DMS153 treated with DMSO at 0.1 percent for 48 hours (cell line): ENCODE measurements around the gene CHCHD6.

Source experiments
- DNase-seq: peaks from one replicate; lab custom pipeline; 2025; ENCODE audit not compliant: unreplicated experiment; lab: John Stamatoyannopoulos, UW

Gene CHCHD6

DNA sequence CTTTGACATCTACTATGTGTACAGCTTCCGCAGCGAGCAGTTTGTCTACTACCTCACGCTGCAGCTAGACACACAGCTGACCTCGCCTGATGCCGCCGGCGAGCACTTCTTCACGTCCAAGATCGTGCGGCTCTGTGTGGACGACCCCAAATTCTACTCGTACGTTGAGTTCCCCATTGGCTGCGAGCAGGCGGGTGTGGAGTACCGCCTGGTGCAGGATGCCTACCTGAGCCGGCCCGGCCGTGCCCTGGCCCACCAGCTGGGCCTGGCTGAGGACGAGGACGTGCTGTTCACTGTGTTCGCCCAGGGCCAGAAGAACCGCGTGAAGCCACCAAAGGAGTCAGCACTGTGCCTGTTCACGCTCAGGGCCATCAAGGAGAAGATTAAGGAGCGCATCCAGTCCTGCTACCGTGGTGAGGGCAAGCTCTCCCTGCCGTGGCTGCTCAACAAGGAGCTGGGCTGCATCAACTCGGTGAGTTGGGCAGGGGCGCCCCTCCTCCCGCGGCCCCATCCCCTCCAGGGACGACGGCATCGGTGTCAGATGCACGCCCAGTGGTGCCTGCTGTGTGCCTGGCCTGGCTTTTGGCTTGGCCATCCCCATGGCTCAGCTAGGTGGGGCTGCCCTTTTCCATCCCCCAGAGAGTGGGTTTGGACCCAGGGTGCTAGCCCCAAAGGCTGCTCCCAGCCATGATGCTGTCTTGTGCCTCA is 285.4 kb downstream of the CHCHD6 start:
- no peak for DNase-seq

DNA sequence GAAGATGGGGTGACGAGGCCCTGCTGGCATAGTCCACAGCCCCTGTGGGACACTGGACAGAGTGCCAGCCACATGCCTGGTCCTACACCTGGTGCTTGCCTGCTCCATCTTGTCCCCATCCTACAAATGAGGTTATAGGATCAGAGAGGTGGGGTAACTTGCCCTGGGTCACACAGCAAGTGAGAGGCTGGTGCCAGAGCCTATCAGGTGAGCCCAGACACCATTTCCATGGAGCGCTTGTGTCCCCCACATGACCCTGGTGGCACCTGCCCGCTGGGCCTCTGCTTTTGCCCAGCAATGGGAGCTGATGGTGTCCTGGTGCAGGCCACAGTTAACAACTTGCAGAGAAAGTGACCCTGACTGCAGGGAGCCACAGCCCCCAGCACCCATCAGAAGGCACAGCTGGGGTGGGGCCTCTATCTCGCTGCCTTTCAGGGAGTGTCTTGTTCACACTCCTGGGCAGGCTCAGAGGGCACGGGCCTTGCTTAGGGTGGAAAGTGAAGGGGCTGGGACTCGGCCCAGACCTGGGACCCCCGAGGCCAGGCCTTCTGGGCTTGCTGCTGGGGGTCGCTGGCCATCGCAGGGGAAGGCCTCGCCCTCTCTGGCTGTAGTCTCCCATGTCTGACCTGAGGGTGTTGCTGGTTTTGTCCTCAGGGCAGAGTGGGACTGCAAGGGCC is 286.1 kb downstream of the CHCHD6 start:
- no peak for DNase-seq

DNA sequence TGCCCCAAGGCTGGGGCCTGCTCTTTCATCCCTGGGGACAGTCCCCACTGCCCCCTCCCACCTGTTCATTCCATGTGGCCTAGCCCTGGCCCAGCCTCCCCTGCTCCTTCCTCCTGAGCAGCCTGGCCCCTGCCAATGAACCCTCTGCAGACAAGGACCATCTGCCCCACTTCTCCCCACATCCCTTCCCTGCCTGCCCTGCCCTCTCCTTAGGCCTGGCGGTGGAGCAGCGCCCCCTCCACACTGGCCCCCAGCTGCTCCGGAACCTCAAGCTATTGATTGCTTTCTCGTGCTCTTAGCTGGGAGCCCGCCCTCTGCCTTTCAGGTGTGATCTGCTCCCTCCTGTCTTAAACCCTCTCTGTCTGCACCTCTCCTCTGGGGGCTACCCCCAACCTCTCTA is 286.9 kb downstream of the CHCHD6 start:
- no peak for DNase-seq

DNA sequence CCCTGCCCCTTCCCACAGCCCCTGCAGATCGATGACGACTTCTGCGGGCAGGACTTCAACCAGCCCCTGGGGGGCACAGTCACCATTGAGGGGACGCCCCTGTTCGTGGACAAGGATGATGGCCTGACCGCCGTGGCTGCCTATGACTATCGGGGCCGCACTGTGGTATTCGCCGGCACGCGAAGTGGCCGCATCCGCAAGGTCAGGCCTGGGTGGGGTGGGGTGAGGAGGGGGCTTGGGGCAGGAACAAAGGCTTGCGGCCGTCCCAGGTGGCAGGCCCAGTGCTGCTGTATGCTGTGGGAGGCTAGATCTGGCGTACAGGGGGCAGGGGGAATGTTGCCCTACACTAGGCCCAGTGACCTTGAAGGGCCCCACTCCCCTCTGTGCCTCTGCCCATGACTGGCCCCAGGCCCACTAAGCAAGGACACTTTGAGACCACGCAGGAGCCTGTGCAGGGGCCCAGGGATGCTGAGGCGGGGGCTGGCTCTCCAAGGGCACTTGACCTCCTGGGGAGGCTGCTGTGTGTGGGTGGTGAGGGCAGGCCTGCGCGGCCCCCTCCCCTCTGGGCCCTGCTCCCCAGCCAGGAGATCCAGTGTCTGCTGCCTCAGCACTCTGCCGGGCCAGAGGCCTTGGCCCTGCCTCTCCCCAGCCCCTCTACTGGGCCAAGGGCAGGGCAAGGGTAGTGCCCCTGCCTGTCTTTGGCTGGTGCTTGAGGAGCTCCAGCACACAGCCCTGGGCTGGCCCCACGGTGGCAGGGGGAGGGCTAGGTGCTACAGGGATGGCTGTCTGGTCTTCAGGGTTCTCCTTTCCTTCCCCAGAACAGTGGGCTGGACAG is 287.5 kb downstream of the CHCHD6 start:
- DNase-seq, result no peak

DNA sequence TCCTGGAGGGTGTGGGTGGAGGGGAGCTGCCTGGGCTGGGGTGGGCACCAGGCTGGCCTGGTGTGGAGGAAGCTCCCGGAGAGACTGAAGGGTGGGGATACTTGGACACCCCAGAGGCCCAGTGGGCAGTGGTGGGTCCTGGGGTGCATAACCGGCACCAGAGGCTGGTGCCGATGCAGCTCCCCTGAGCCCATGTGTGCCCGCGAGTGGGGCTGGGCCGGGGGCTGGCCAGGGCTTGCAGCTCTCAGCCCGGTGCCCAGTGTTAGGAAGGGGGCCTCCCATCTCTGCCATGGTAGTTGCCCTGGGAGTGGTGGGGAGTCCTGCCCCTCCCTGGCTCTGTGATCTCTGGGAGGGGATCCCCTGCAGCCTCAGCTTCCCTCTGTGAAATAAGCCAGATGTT is 288.2 kb downstream of the CHCHD6 start:
- no peak for DNase-seq

DNA sequence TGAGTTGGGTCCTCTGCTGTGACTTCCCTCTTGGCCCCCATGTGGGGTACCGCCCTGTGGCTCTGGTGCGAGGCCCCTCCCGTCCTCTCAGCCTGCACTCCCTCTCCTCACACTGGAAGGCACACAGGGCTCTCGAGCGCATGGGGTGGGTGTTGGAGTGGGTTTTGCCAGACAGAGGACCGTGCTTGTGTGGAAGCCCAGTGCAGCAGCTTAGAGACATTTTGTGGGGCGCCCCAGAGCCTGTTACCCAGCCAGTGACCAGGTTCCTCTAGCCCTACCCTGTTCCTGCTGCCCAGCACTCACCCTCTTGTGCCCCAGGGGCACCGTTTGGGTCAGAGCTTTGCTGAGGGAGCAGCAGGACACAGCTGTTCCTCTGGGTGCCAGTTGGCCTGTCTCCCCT is 288.7 kb downstream of the CHCHD6 start:
- no peak for DNase-seq

DNA sequence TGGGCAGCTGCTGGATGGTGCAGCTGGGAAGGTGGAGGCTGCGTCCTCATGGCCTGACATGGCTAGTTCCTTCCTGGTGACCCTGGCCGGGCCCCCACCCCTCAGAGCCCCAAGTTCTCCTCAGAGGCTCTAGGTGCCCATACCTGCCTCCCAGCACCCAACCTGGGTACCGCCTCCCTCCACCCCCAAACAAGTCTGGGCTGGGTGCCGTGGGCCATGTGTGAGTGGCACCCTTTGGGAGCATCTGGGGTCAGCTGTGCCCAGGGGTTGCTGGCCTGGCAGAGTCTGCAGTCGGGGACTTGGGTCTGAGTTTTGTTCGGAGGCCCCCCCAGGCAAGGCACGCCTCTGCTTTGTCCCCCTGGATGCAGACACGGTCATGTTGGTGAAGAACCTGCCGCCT is 289.4 kb downstream of the CHCHD6 start:
- no peak for DNase-seq

DNA sequence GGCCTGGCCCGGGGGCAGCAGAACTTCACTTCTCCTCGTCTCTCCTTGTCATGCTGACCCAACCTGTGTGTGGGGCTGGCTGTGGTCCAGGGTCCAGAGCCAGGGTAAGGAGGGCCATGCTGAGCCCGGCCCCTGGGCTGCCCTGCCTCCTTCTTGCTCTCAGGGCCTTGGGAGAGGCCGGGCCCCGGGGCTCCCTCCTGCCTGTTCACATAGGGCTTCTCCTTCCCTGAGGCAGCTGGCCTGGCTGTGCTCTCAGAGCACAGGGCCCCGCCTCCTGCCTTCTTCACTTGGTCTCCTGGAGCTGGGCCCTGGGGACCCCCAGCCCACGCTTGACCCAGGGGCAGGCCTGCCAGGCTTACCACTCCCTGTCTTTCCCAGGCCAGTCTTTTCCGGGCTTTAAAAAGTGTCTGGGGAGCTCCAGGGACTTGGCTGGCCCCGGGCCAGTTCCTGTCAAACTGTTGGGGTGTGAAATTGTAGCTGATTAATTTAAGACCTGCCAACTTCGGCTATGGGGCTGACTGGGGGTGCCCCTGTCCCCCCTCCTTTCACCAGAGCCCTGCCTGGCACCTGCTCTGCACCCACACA is 290.7 kb downstream of the CHCHD6 start:
- DNase-seq, result no peak

DNA sequence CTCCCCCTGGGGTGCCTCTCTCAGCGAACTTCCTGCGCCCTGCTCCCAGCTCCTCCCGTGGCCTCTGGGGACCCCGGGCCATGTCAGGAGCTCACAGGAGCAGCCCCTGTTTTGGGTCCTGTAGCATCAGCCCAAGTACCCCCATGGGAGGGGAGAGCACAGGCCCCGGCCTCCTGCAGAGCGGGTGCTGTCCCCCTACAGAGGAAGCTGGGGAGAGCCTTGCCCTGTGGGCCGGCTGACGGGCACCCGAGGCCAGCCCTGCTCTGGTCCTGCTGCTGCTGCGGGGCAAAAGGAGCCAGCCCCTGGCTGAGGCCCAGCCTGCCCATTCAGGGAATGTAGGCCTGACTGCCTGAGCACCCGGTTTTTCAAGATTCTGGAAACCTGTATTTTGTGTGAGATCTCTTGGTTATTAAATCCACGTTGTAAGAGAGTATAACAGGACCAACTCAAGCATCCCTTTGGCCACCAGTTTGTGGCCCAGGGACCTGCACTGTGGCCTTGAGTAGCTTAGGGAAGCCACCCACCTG is 291.3 kb downstream of the CHCHD6 start:
- no peak for DNase-seq

DNA sequence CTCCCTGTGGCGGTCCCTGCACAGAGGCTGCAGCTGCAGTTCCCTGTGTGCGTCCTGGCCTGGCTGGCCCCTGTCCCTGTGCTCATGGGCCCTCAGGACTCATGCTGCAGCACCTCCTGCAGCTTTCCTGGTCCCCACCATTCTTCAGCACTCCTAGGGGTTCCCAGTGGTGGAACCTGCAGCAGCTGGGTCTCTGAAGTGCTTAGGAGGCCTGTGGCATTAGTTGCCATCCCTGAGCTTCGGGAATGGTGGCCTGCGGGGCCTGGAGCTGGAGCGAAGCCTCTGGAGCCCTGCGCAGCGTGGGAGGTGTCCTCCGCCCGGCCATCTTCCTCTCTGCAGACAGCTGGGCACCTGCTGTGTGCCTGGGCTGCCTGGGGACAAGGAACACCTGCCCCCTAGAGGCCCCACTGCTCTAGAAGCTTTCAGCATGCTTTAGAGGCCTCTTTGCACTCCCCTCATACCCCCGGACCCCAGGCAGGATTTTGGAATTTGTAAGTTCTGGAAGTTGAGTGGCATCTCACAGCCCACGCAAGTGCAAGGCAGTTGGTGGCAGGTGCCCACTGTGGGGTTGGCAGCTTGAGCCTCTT is 292.0 kb downstream of the CHCHD6 start:
- no peak for DNase-seq

DNA sequence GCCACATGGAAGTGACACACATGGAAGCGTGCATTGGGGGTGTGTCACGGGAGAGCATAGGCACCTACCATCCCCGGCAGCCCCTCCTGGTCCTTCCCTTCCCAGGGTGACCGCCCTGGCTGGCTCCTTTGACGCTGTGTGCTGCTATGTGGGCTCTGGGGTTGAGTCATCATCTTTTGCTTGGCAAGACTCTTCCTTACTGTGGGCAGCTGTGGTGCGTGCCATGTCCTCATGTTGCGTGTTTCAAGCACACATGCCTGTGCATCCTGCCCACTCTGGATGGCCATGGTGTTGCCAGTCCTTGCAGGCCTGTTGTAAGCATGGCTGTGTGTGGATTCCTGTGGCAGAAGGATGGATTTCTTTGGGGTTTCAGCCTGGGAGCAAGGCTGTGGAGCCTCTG is 292.9 kb downstream of the CHCHD6 start:
- DNase-seq, result no peak

DNA sequence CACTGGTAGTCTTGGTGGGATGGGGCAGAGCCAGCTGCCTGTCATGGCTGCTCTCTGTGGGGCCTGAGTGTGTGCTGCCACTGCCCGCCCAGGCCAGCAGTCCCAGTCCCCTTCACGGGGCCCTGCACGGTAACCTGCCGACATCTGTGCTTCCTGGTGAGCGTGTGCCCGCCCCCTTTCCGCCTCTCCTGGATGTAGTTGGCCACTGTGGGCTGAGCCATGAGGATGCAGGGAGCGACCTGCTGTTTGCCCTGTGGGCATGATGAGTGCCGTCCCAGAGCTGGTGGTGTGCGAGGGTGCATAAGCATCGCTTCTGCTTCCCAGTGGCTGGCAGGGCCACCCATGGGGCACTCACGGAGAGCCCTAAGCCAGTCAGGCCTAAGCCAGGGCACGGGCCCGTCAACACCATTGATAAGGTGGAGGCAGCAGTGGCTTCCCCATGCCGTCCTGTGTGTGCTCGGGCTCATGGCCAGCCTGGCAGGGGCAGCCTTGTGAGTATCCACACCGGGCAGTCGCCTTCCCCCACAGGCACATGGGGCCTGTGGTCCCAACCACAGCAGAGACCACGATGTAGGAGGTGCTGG is 293.5 kb downstream of the CHCHD6 start:
- DNase-seq, result no peak

DNA sequence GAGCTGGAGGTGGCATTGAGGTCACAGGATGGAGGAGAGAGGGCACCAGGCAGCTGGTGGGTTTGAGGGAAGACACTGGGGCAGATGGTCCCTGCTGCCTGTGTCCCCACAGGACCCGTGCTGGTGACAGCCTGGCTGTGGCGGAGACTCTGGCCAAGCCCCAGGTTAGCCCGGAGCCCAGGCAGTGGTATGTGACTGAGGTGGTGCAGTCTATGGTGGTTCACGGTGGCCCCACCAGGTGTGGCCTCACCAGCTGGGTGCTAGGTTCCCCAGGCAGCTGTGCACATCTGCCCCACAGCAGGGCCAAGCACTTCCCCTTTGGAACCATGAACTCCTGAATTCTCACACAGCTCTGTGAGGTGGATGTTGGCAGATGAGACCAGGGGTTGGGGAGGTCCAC is 294.3 kb downstream of the CHCHD6 start:
- no peak for DNase-seq

DNA sequence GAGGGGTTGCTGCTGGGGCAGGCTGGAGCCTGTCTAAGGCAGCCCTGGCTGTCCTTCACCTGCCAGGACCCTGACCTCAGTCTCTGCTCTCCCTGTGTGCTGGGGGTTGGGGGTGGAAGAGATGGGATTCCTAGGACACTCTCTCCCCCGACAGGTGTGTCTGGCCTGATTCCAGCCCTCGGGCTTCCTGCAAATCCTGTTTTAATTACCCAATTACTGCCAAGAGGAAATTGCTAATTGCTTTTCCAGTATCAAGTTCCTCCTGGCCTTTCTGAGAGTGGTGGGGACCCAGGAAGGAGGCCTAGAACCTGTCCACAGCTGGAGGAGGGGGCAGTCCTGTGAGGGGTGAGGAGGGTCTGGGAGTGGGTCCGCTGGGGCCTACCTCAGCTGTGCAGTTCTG is 294.7 kb downstream of the CHCHD6 start:
- no peak for DNase-seq

DNA sequence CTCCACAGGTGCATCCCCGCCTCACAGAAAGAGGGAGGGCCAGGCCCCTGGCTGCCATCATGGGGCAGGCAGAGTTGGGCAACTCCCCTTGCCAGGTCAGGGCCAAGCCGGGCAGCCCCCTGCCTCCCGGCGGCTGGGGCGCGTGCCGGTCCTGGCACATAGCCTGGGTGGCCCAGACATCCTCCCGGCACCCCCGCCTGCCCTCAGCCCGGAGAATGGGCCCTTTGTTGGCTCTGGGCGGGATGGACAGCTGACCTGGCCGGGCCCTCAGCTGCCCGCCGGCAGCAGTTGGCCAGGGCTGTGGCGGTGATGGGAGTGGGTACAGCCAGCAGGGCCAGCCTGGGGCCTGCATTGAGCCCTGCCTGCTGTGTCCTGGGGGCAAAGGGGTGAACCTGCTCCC is 295.3 kb downstream of the CHCHD6 start:
- no peak for DNase-seq

DNA sequence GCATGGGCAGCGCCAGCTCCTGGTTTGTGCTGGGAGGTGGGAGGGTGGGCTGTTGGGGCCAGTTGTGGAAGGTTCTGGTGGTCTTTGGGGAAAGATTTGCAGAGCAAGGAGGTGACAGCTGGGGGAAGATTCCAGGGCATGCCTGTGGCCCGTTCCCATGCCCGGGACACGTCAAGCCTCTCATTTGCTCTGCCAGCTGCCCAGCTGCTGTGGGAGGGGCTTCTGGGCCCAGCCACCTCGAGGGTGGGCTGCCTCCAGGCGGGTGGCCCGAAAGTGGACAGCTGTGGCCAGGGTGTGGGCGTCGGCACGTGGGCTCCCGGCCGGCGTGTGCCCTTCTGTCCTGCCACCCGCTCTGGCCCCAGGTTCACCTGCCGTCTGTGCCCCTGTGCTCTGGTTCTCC is 296.1 kb downstream of the CHCHD6 start:
- DNase-seq, result no peak

DNA sequence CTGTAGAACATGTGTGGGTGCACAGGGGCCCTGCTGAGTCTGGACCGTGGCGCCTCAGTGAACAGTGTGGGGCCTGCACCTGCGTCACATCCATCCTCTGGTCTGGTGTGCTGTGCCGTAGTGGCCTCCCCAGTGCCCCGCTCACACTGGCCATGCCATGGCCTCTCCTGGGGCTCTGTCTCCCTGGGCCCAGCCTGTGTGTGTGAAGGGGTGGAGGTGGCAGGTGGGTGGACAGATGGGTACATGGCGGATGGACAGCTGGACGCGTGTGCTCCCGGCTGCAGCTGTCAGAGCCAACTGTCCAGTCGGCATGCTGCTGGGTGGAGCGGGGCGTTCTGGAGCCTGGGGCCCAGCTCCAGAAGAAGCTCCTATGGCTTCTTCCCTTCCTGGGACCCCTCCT is 296.7 kb downstream of the CHCHD6 start:
- no peak for DNase-seq

DNA sequence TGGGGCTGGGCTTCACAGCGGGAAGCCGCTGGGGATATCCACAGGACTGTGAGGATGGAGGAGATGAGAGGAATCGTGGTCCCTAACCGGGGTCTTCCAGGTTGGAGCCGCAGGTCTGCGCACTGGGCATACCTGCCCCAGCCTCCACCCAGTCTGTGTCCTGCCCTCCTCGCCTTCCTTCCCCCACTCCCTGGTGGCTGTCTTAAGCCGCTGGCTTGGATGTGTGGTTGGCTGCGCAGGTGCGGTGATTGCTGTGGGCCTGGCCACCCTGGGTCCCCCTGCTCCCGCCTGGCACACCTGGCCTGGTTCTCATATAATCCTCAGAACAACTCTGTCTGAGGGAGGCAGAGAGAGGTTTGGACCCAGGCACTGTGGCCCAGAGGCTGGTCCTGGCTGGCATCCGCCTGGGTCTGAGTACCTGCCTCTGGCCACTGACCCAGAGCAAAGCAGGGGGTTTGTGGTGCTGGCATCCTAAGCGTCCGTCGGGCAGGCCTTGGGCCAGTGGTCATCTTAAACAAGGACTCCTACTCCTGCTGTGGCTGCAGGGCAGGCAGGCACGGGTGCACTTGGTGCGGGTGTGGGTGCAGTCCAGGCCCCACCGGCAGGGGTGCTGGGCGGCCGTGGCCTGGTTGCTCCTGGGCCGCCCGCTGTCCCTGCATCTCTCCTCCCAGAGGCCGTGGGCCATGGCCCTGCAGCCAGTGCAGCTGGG is 297.6 kb downstream of the CHCHD6 start:
- DNase-seq, result no peak

DNA sequence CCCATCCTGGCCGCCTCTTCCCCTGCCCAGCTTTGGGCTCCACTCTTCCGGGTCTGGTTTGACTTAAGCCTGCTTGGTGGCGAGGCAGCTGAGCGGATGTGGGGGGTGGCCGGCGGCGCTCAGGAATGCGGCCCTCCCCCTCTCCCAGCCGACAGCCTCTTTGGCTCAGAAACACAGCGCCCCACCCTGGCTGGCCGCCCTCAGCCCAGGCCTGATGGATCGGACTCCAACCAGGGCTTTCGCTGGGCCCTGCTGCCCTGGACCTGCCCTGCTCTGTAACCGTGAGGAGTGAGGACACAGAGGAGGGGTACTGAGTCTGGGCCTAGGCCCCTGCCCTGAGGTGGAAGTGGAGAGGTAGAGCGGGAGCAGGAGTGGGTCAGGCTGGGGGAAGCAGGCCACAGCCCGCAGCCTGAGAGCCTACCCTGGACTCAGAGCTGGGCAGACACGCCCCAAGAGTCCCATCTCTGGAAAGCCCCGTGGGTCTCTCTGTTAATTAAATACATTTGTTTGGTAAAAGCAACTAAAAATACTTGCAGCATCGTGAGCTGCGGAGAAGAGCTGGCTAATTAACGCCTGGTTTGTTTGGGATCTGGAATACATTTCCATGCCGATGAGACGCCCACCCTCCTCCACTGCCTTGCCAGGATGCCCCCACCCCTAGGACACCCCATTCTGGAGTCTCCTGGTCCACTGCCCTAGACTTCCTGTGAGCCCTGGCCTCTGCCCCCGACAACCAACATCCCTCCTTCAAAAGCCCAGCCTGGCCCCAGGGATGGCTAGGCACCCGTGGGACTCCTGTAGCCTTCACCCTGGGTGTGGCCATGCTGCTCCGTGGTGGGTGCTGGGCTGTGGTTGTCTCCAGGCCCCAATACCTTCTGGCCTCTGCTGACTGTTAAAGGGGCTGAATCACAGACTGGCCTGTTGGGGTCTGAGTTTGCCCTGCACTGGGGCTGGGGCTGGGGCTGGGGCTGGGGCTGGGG is 298.4 kb downstream of the CHCHD6 start:
- DNase-seq, result no peak
